Activated CD8-positive, alpha-beta memory T cell treated with anti-CD3 and anti-CD28 coated beads, Interleukin-2, amount 50 U/mL, for 4 hours (primary cell): ENCODE results near the gene TP53RK.

Source experiments
- DNase-seq: peaks from one replicate; pipeline ENCODE4 v3.0.0-alpha.2; 2020

The TP53RK gene

DNA sequence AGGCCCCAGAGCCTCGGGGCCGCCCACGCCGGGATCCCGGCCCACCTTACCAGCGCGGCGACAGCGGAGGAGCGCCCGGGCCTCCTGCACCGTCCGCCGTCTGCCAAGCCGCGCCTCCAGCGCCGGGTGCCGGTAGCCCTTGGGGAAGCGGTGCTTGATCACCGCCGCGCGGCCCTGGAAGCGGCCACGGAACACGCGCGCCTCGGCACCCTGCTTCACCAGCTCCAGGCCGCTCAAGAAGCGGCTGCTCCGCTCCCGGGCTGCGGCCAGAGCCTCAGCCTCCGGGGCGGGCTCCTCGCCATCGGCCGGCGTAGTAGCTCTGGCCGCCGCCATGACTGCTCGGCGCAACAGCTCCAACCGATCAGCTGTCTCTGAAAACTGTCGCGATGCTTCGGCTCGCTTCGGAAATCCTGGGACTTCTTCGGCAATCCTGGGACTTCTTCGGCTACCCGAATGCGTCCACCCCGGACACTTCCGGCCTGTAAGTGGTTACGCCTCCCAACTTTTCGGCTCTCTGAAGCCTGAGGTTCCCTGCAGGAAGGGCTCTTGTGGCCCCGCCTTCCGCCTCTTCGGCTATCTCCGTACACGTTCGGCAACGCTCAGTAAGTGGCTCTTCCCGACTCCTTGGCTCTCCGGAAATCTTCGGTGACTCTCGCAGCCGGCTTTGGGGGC, at the start of gene TP53RK:
TP53RK (minus strand) TSS at position 363 of the 672 bp plus-strand sequence; CDS start at position 333, 30 bp downstream.
- DNase-seq: peak; percentile 95

DNA sequence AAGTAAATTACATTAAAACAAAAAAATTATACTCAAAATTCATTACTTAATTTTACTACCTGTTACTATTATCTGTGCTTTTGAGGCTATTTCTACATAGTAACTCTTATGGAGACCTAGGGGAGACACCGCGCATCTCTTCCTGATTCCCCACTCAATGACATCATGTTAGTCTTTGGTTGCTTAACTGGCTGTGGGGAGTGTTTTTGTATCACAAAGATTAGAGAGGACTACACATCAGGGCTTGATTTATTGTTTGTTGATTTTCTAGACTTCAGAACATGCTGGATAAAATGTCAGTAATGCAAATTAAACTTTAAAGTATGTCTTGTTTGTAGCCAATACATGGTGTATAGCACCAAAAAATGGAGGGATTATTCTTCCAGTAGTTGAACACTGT, 46.2 kb upstream of the TP53RK start:
- no peak for DNase-seq

DNA sequence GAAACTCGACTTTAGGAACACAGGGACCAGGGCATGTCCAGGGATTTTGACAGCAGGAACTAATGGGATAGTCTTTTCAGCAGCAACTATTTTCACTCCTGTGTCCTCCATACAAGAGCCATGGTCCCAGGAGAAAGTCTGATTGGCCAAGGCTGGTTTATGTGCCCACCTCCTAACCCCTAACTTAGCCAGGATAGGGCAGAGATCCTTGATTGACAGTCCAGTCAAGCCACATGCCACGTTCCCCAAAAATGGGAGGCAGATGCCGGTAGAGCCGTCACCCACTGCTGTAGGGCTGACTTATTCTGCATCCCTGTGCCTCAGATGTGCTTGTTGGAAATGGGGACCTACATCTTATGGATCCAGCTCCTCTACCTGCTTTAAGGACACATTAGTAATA, 42.5 kb upstream of the TP53RK start:
- no peak for DNase-seq

DNA sequence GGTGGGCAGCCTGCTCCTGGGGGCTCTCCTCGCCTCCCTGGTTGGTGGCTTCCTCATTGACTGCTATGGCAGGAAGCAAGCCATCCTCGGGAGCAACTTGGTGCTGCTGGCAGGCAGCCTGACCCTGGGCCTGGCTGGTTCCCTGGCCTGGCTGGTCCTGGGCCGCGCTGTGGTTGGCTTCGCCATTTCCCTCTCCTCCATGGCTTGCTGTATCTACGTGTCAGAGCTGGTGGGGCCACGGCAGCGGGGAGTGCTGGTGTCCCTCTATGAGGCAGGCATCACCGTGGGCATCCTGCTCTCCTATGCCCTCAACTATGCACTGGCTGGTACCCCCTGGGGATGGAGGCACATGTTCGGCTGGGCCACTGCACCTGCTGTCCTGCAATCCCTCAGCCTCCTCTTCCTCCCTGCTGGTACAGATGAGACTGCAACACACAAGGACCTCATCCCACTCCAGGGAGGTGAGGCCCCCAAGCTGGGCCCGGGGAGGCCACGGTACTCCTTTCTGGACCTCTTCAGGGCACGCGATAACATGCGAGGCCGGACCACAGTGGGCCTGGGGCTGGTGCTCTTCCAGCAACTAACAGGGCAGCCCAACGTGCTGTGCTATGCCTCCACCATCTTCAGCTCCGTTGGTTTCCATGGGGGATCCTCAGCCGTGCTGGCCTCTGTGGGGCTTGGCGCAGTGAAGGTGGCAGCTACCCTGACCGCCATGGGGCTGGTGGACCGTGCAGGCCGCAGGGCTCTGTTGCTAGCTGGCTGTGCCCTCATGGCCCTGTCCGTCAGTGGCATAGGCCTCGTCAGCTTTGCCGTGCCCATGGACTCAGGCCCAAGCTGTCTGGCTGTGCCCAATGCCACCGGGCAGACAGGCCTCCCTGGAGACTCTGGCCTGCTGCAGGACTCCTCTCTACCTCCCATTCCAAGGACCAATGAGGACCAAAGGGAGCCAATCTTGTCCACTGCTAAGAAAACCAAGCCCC, 36.2 kb upstream of the TP53RK start:
- no peak for DNase-seq

DNA sequence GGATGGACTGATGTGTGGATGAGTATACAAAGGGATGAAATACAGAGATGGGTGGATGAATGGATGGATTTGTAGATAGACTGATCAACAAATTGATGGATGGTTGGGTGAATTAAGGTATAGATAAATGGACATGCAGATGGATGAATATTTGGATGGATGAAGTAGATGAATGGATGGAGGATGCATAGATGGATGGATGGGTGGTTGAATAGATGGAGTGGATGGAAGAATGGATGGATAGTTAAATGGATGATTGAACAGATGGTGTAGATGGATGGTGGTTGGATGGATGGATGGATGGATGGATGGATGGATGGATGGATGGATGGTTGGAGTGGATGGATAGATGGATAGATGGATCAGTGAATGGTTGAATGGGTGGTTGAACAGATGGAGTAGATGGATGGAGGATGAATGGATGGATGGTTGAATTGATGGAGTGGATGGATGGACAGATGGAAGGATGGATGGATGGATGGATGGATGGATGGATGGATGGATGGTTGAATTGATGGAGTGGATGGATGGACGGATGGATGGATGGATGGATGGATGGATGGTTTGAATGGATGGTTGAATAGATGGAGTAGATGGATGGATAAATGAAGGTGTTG, 35.2 kb upstream of the TP53RK start:
- no peak for DNase-seq

DNA sequence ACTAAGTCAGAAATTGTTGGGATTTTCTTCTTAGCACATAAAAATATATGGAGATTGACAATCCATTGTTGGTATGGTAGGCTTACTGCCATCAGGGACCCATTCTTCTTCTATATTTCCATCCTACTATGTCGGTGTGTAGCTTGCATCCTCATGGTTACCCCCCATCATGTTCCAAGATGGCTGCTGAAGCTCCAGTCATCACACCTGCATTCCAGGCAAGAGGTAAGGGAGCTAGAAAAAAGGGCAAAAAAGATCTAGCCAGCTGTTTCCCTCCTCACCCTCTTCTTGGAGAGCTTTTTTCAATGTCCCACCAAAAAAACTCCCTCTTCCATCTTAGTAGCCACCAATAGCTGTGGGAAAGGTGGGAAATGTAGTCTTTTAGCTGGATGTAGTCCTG, 33.8 kb upstream of the TP53RK start:
- DNase-seq: no peak

DNA sequence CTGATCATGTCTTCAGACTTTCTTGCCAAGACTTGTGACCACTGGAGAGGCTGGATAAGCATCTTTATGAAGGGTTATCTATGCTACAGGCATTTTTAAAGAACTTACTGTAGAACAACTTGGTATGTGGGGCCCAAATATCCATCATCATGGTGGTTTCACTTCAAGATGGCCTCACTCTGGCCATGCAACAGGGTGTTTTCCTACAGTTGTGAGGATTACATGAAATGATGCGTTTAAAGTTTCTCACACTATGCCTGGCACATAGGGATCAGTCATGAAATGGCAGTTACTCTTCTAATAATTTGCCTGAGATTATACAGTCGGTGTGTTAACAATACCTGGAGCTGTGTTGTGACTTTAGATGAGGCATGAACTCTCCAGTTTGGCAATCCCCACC, 33.2 kb upstream of the TP53RK start:
- no peak for DNase-seq

DNA sequence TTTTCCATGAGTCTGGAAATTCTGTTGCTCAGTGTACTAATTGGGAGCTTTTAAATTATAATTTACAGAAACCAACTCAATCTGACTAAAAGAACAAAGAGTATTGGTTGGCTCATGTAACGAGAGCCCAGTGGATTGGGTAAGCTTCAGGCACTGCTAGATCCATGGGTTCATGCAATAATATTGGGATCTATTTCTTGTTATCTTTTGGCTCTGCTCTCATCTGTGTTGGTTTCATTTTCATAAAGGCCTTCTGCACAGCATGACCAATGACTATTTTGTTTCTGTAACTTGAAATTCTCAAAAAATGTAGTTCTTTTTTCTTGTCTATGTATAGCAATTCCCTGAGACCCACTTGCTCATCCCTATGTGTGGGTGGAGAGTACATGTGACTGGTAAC, 32.2 kb upstream of the TP53RK start:
- DNase-seq: no peak

DNA sequence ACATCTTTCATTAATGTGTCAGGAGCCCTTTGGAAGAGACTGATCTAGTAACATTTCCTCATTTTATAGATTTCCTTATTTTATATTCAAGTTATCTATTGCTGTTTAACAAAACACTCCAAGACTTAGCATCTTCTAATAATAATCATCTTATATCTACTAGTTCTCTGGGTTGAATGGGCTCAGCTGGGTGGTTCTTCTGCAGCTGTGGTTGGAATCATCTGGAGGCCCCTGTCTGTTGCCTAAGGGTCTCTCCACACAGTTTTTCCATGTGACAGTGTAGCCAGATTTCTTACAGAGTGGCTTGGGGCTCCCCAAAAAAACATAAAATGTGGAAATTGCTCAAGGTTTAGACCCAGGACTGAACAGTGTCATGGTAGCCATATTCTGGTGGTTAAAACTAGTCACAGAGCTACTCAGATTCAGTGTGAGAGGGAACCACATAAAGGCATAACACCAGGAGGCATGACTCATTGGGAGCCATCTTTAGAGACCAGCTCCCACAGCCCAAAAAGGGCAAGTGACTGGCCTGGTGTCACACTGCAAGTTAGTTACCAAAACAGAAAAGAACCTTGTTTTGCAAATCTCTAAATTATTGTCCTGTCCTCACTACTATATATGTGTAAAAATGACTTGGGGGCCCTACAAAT, 31.7 kb upstream of the TP53RK start:
- DNase-seq: no peak

DNA sequence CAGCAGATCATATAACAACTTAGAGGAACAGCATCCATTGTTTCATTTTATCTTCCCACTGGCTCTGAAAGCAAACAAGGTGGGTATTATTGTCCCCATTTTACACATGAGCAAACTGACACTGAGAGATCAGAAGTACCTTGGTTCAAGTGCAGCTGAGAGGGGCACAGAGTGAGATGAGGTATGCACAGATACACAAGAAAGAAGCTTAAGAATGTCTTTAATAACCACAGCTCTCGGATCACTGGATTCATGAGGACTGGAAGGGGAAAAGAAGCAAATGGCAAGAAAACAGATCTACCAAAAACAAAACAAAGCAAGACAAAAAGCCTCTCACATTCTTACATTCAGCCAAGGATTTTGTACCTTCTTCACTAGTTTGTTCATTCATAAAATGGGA, 30.8 kb upstream of the TP53RK start:
- DNase-seq: no peak

DNA sequence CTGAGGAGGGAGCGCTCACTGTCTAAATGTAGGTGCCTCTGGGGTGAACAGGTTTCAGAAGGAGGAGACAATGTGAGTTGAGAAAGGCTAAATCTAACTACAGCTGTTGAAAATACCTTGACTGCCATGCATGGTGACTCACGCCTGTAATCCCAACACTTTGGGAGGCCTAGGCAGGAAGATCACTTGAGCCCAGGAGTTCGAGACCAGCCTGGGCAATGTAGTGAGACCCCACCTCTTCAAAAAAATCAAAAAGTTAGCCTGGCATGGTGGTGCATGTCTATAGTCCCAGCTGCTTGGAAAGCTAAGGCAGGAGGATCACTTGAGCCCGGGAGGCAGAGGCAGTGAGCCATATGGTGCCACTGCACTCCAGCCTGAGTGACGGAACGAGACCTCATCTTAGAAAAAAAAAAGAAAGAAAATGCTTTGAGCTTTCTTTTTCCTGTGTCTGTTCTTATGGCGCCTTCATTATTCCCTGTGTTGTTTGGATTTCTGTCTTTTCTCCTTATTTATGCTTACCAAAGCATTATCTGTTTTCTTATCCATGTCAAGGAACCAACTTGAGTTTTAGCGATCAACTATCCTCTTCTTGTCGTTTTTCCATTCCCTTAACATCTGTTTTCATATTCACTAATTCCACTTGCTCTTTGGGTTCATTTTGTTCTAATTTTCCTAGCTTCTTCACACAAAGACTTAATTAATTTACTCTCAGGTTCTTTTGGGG, 28.7 kb upstream of the TP53RK start:
- DNase-seq: no peak

DNA sequence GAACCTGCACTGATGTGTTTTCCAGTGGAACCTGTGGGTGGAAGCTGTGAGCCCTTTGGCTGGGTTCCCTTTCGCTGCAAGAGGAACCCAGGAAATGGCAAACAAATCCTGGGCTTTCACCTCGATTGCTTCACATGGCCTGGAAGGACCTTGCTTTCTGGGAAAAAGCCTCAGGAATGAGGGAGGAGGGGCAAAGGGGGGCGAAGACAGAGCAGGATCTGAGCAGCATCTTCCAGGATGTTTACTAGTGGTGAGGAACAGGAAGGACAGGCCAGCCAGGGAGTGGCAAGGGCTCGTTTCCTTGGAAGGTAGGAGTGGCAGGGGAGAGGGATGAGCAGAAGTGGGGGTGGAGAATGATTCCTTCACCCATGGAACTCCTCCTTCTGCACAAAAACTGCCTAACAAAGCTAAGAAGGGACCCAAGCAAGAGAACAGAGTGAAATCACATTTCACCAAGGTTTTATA, 26.1 kb upstream of the TP53RK start:
- no peak for DNase-seq

DNA sequence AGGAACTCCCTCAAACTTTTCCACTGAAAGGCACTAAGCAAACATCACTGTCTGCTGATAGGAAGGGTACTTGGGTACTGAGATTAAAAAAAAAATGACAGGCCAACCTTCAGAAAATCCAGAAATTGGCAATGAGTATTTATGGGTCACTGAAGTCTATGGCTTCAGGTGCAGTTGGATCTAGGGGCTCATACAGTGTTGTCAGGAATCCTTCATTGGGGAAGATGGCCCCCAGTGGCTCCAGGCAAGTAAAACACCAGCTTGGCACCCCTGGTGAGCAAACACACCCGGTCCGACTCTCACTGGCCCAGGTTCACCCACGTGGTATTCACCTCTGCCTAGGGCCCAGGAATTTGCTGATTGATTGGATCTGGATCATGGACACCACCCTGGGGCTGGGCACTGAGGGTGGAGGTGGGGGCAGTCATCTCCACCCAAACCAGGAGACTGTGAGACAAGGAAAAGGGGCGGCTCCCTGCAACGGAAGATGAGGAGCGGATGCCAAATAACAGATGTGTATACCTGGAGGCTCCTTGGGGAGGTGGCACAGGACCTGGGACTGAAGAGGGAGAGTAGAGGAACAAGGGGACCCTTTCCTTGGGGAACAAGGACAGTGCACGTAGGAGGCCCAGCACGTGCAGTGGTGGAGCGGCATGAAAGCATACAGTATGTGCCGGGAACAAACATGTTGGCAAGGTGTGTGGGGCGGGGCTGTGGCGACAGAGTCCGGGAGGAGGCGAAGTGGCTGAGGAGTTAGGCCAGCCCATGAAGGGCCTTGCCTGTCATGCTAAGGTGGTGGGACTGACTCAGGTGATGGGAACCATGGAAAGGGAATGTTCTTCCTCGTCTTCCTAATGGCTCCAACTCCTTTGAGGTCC, 25.0 kb upstream of the TP53RK start:
- DNase-seq: no peak

DNA sequence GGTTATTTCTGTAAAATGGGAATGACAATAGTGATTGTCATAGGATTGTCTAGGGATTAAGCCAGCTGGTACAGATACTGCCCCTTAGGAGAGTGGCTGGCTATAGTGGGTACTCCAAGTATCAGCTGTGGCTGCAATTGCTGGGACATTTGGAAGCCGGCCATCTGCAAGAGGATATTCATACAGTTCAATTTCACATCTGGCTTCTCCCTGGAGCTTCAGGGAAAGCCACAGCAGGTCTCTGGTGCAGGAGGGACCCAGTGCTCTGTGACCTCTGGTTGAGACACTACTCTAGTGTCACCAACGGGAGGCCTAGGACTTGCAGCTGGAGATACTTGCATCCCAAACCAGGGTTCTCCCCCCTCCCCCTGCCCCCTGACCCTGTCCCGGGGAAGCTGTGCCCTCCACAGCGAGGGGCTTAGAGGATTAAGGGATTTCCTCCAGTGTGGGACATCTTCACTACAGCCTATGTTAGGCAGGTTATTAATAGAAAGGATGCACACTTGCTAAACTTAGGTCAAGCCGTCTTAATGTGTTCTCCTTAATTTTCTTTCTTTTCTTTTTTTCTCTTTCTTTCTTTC, 22.9 kb upstream of the TP53RK start:
- no peak for DNase-seq

DNA sequence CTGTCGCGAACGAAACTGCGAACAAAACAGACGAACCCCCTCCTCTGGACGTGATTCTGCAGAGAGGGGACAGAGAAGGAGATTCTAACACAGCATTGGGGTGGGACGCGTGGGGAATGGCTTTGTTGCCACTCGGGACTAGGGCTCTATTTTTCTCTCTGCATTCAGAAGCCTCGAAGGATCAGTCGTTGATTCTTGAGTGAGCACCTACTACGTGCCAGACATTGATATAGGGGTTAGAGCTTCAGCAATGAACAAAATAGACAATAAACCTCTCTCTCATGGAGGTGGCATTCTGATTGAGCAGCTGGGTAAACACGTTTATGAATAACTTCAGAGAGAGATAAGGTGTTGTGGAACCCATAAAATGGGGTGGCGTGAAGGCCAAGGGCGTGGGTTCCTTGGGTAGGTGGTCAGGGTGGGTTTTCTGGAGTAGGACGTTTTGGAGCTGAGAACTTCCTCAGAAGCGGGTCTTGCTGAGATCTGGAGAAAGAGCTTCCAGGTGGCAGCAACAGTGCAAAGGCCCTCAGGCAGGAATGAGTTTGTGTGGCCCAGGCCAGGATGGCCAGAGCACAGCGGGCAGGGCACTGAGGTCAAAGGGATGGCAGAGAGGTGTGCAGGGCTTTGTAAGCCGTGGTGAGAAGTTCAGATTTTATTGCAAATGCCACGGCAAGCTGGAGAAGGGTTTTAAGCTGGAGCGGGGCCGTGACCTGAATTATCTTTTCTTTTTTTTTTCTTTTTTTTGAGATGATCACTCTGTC, 21.1 kb upstream of the TP53RK start:
- no peak for DNase-seq

DNA sequence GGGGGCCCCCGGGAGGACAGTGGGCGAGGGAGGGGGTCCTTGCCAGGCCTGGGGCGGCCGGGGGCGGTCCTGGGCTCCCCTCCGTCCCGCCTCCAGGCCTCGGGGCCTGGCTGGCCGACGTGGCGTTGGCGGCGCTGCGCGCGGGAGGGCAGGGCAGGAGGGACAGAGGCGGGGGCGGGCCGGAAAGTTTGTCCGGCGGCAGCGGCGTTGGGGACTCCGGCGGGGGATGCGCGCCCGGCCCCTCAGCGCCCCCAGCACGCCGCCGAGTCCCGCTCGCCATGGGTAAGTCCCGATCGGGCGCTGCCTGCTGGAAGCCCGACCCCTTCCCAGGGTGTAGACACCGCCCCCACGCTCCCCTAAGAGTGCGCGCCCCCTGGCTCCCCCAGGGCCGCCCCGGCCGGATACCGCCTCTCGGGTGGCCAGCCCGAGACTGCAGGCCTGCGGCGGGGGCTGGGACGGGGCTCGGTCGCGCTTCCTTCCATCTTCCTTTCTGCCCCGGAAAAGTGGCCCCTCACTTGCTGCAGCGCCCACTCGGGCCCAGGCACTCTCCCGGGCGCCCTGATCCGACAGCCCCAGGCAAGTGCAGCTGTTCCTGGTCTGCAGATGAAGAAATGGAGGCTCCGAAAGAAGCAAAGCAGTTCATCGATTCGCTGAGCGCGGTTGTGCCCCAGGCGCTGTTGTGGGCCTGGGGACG, 20.4 kb upstream of the TP53RK start, which contains the start of gene SLC2A10:
SLC2A10 (plus strand) TSS at position 191 of the 694 bp plus-strand sequence; CDS start at position 279, 88 bp downstream.
- no peak for DNase-seq

DNA sequence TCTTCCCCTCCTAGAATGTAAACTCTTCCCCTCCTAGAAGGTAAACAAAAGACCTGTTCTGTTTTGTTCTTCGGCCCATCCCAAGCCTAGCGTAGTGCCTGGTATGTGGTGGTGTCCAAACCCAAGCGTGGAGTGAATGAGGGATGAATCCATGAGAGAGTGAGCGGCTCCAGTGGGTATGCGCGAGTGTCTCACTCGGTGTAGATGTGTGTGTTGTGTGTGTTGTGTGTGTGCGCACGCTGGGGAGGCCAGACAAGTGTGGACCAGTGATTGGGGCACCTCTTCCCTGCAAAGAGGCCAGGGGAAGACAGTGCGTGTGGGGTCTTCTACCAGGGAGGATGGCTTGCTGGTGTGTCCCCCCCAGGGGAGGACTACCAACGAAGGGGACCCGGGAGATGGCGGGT, 19.8 kb upstream of the TP53RK start:
- DNase-seq: no peak

DNA sequence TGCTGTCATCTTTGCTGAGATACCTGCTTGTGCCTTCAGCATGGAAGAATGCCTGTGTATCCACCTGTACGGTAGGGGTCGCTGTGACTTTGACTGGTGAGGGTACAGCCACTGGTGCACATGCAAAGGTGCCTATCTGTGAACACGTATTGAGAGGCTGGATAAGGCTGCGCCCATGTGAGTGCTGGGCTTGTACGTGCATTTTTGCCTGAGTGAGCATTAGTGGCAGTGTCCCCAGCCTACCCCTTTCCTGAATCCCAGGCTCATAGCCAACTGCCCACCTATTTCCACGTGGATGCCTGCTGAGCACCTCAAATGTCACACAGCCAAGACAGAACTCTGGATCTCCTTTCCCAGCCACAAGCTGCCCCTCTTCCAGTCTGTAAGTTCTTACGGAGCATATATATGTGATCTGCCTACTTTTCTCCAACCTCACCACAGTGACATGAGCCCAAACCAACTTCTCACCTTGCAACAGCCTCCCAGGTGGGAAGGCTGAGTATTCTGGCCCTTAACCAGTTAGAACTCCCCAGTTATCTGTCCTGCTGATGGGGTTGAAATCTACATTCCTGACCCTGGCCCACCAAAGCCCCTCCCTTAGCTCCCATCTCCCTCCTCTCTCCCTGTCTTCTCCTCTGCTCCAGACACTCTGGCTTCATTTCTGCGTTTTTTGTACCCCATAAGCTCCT, 19.1 kb upstream of the TP53RK start:
- DNase-seq: no peak

DNA sequence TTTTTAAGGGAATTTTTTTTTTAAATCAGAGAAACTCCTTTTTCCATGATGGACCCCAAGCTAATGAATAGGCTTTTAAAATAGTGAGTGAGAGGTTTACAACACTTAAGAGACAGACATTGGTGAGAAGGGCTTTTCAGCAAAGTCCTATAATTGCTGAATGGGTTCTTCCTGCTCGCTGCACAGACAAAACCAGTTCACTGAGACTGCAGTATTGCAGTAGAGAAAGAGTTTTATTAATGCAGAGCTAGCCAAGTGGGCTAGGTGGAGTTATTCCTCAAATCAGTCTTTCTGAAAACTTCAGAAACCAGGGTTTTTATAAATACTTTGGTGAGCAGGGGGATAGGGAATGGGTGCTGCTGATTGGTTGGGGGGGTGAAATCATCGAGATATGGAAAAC, 17.0 kb upstream of the TP53RK start:
- DNase-seq: no peak
